HL-60 (cell line): ENCODE results near the gene SH3TC2.

Source experiments
- POLR2AphosphoS5 ChIP-seq: IDR thresholded peaks from 2 replicates; pipeline ENCODE4 v1.6.1; 2012; ENCODE audit warnings: low read depth
- TF ChIP-seq, protein P1 (sequence below): IDR thresholded peaks from one replicate; pipeline ENCODE4 v1.5.1; 2011; ENCODE audit warnings: low read length, control low read depth, inconsistent platforms; ENCODE audit not compliant: insufficient read depth
- TF ChIP-seq, protein P2 (sequence below): IDR thresholded peaks from 2 replicates; pipeline ENCODE4 v1.6.1; 2012; ENCODE audit warnings: low read depth; ENCODE audit not compliant: insufficient replicate concordance

DNA sequence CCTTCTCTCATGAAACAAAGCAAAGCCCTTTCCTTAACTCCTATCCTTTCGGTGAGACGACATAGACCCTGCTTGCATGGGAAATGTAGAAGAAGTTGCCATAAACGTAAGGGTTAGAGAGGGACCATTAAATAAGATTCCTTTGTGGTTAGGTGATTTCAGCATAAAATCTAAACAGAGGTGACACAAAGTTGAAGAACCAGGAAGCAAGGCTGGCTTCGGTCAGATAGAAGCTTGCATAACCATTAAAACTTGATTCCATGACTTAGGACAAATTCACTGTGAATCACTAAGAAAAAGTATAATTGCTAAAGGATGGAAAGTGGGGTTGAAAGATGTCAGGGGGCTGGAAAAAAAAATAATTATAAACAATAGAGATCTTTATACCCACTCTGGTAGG, 47.5 kb upstream of the SH3TC2 start:
- TF ChIP-seq, protein P1, sequence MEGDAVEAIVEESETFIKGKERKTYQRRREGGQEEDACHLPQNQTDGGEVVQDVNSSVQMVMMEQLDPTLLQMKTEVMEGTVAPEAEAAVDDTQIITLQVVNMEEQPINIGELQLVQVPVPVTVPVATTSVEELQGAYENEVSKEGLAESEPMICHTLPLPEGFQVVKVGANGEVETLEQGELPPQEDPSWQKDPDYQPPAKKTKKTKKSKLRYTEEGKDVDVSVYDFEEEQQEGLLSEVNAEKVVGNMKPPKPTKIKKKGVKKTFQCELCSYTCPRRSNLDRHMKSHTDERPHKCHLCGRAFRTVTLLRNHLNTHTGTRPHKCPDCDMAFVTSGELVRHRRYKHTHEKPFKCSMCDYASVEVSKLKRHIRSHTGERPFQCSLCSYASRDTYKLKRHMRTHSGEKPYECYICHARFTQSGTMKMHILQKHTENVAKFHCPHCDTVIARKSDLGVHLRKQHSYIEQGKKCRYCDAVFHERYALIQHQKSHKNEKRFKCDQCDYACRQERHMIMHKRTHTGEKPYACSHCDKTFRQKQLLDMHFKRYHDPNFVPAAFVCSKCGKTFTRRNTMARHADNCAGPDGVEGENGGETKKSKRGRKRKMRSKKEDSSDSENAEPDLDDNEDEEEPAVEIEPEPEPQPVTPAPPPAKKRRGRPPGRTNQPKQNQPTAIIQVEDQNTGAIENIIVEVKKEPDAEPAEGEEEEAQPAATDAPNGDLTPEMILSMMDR, result no peak
- TF ChIP-seq, protein P2, sequence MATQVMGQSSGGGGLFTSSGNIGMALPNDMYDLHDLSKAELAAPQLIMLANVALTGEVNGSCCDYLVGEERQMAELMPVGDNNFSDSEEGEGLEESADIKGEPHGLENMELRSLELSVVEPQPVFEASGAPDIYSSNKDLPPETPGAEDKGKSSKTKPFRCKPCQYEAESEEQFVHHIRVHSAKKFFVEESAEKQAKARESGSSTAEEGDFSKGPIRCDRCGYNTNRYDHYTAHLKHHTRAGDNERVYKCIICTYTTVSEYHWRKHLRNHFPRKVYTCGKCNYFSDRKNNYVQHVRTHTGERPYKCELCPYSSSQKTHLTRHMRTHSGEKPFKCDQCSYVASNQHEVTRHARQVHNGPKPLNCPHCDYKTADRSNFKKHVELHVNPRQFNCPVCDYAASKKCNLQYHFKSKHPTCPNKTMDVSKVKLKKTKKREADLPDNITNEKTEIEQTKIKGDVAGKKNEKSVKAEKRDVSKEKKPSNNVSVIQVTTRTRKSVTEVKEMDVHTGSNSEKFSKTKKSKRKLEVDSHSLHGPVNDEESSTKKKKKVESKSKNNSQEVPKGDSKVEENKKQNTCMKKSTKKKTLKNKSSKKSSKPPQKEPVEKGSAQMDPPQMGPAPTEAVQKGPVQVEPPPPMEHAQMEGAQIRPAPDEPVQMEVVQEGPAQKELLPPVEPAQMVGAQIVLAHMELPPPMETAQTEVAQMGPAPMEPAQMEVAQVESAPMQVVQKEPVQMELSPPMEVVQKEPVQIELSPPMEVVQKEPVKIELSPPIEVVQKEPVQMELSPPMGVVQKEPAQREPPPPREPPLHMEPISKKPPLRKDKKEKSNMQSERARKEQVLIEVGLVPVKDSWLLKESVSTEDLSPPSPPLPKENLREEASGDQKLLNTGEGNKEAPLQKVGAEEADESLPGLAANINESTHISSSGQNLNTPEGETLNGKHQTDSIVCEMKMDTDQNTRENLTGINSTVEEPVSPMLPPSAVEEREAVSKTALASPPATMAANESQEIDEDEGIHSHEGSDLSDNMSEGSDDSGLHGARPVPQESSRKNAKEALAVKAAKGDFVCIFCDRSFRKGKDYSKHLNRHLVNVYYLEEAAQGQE, result no peak
- TF ChIP-seq POLR2AphosphoS5, result no peak
